Lower lobe of right lung (tissue), 2 donors: ENCODE data around the gene CFAP54. TPM values are rescaled to one million over a fixed set of nuclear protein-coding genes. Genes with fewer than 3 reads are reported as not detected.

Source experiments
- ATAC-seq, 2 donors: fragments of 200-7000 bp; cut with Tn5 transposase; one replicate each; pipeline ENCODE4 v1.9.1; 2020 to 2022; ENCODE audit warnings: mild to moderate bottlenecking in 2 of 2, moderate library complexity in 2 of 2
- DNase-seq: peaks from one replicate; pipeline ENCODE4 v3.0.0-alpha.2; 2020
- H3K27ac ChIP-seq: fragments of 200-600 bp; one replicate; pipeline ENCODE4 v1.8.0; 2022
- H3K27me3 ChIP-seq: fragments of 200-600 bp; one replicate; pipeline ENCODE4 v1.8.0; 2022; ENCODE audit warnings: low read depth
- H3K36me3 ChIP-seq: fragments of 200-600 bp; one replicate; pipeline ENCODE4 v1.8.0; 2022; ENCODE audit warnings: mild to moderate bottlenecking
- H3K4me1 ChIP-seq: fragments of 200-600 bp; one replicate; pipeline ENCODE4 v1.8.0; 2022
- H3K4me3 ChIP-seq: fragments of 200-600 bp; one replicate; pipeline ENCODE4 v1.8.0; 2022; ENCODE audit warnings: mild to moderate bottlenecking
- H3K9me3 ChIP-seq: fragments of 200-600 bp; one replicate; pipeline ENCODE4 v1.8.0; 2022
- CTCF ChIP-seq: fragments of 200-600 bp; IDR thresholded peaks from one replicate; pipeline ENCODE4 v1.8.0; 2022; ENCODE audit warnings: antibody characterized with exemption, mild to moderate bottlenecking
- intact Hi-C: fragments of 100-400 bp; cut with DNase I; formaldehyde crosslinking; loops from one replicate; pipeline ENCODE4 v1.11.0; 2022
- total RNA-seq: library from RNA; stranded (reverse); fragmentation: NEBNext Ultra II Directional; extraction: Animal tissue kit (Norgen Biotek cat#: 25700); gene quantifications from one replicate; pipeline ENCODE4 v1.2.1, GENCODE V29; 2021
- donor health status: DM: no; HTN: yes; CAD: no; lungs with severe emphysema.

CFAP54 gene
- total RNA-seq, 1 donor from 2014 or later: 7.9 TPM

DNA sequence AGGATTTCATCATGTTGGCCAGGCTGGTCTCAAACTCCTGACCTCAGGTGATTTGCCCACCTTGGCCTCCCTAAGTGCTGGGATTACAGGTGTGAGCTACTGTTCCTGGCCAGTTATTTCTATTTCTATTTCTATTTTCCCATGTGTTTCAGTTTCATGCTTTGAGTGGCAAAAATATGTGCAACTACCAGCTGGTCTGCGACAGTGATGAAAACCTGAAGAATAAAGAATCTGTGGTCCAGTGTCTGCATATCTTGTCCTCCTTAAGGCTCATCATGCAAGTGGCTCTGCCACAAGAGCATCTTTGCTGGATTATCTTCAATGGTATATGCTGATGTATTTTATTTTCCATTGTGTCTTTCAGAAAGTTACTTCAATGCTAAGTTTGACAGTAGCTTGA lies 17.4 kb downstream of the CFAP54 start:
- H3K4me3 ChIP-seq: no peak overlapping the region
- H3K27me3 ChIP-seq: no peaks in the 10 kb centered on the region
- no peak for DNase-seq
- intact Hi-C loops: no loop called here
- H3K4me1 ChIP-seq: peaks cover 2% of the 10 kb centered on the region
- H3K27ac ChIP-seq: no peak overlapping the region
- no peaks in the 10 kb centered on the region for H3K9me3 ChIP-seq
- TF ChIP-seq CTCF: no peak
- no peaks in the 10 kb centered on the region for H3K36me3 ChIP-seq
- ATAC-seq: no peak

DNA sequence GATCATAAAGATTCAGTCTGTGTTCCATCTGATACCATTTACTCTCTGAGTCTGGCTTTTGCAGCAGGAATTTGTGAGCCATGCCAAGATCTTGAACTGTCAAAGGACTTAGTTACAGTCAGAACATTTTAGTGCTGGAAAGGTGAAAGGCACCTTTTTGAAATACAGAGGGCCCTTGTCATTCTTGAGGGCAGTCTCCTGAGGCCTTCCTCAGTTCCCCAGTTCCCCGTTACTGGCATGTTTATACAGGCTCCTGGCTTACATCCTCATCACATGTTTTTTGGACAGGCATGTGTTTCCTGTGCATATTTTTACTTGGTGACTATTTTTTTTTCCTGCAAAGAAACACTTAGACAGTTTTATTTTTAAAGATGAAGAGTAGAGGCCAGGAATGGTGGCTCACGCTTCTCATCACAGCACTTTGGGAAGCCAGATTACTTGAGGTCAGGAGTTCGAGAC lies 21.0 kb downstream of the CFAP54 start:
- Histone ChIP-seq H3K9me3 (no peaks in the 10 kb centered on the region), H3K4me3 (no peak overlapping the region), H3K27me3 (no peaks in the 10 kb centered on the region), H3K36me3 (no peaks in the 10 kb centered on the region), H3K27ac (peak overlapping the region; percentile 22), H3K4me1 (no peaks in the 10 kb centered on the region)
- no peak for TF ChIP-seq CTCF
- ATAC-seq (no peak), DNase-seq (no peak)
- intact Hi-C loops: loop anchor here (5.0 kb wide), 1 partner anchor 448 kb away; no protein-coding TSS in a partner anchor

GRCh38 chr12:96513166-96513565 lies 23.8 kb downstream of the CFAP54 start:
- intact Hi-C loops: loop anchor here (5.0 kb wide), 1 partner anchor 451 kb away; no protein-coding TSS in a partner anchor
- Histone ChIP-seq H3K27ac (no peak overlapping the region), H3K9me3 (no peaks in the 10 kb centered on the region), H3K36me3 (no peaks in the 10 kb centered on the region), H3K4me1 (peaks cover 4% of the 10 kb centered on the region), H3K4me3 (no peak overlapping the region), H3K27me3 (no peaks in the 10 kb centered on the region)
- no peak for ATAC-seq
- no peak for TF ChIP-seq CTCF
- DNase-seq: no peak

GRCh38 chr12:96513681-96514080 lies 24.3 kb downstream of the CFAP54 start:
- Histone ChIP-seq H3K27me3 (no peaks in the 10 kb centered on the region), H3K27ac (no peak overlapping the region), H3K36me3 (no peaks in the 10 kb centered on the region), H3K4me3 (no peak overlapping the region), H3K9me3 (no peaks in the 10 kb centered on the region), H3K4me1 (peaks cover 4% of the 10 kb centered on the region)
- DNase-seq (no peak), ATAC-seq (no peak)
- intact Hi-C loops: loop anchor here (5.0 kb wide), 1 partner anchor 451 kb away; no protein-coding TSS in a partner anchor
- no peak for TF ChIP-seq CTCF

GRCh38 chr12:96514328-96514727 lies 25.0 kb downstream of the CFAP54 start:
- Histone ChIP-seq H3K9me3 (no peaks in the 10 kb centered on the region), H3K4me1 (peaks cover 4% of the 10 kb centered on the region), H3K36me3 (no peaks in the 10 kb centered on the region), H3K27ac (no peak overlapping the region), H3K27me3 (no peaks in the 10 kb centered on the region), H3K4me3 (no peak overlapping the region)
- intact Hi-C loops: loop anchor here (5.0 kb wide), 1 partner anchor 452 kb away; no protein-coding TSS in a partner anchor
- no peak for TF ChIP-seq CTCF
- DNase-seq (no peak), ATAC-seq (no peak)
